ENCODE measurements around the gene RIPK4. TPM values are rescaled to one million over a fixed set of nuclear protein-coding genes. Genes with fewer than 3 reads are reported as not detected.

The RIPK4 gene
- total RNA-seq, 2 experiments from 2014 or later = 0.65 to 0.76 TPM

- H3K9me3 Mint-ChIP-seq = no peaks in the 10 kb centered on the region
- no peak overlapping the region for H3K27ac Mint-ChIP-seq
- H3K36me3 Mint-ChIP-seq (ENCODE audit: low read depth) = no peaks in the 10 kb centered on the region
- no peak for TF ChIP-seq CTCF (IDR thresholded peaks at IDR 0.05)
- peaks cover 4% of the 10 kb centered on the region for H3K4me1 Mint-ChIP-seq (ENCODE audit: low read depth)
- POLR2A ChIA-PET = no interaction called here
- intact Hi-C loops (cut with micrococcal nuclease) = no loop called here
- H3K27me3 Mint-ChIP-seq = peaks cover 44% of the 10 kb centered on the region
- ATAC-seq = no peak
- no peak for DNase-seq
- H3K4me3 Mint-ChIP-seq = no peak overlapping the region
- CTCF ChIA-PET = interaction anchor here (1.5 kb wide), 1 partner anchor 56 kb away, joined by 4 read pairs; no protein-coding TSS in a partner anchor
Measured at GRCh38 chr21:41760411-41760810, 6.4 kb downstream of the RIPK4 start.

- CTCF ChIA-PET = no interaction called here
- POLR2A ChIA-PET = no interaction called here
- H3K36me3 Mint-ChIP-seq (ENCODE audit: low read depth) = no peaks in the 10 kb centered on the region
- no peak for ATAC-seq
- no peaks in the 10 kb centered on the region for H3K9me3 Mint-ChIP-seq
- peaks cover 39% of the 10 kb centered on the region for H3K27me3 Mint-ChIP-seq
- no peak for DNase-seq
- H3K4me3 Mint-ChIP-seq = no peak overlapping the region
- intact Hi-C loops (cut with micrococcal nuclease) = no loop called here
- TF ChIP-seq CTCF (IDR thresholded peaks at IDR 0.05) = no peak
- H3K4me1 Mint-ChIP-seq (ENCODE audit: low read depth) = peaks cover 4% of the 10 kb centered on the region
- H3K27ac Mint-ChIP-seq = no peak overlapping the region
Measured at GRCh38 chr21:41759926-41760325, 6.9 kb downstream of the RIPK4 start.

- H3K36me3 Mint-ChIP-seq (ENCODE audit: low read depth) = no peaks in the 10 kb centered on the region
- H3K4me1 Mint-ChIP-seq (ENCODE audit: low read depth) = peaks cover 4% of the 10 kb centered on the region
- peaks cover 34% of the 10 kb centered on the region for H3K27me3 Mint-ChIP-seq
- H3K9me3 Mint-ChIP-seq = no peaks in the 10 kb centered on the region
- ChIA-PET POLR2A (no interaction called here), CTCF (interaction anchor here (0.8 kb wide), 1 partner anchor 358 kb away, joined by 3 read pairs; no protein-coding TSS in a partner anchor)
- H3K27ac Mint-ChIP-seq = no peak overlapping the region
- TF ChIP-seq CTCF (IDR thresholded peaks at IDR 0.05) = no peak
- intact Hi-C loops (cut with micrococcal nuclease) = no loop called here
- no peak overlapping the region for H3K4me3 Mint-ChIP-seq
- DNase-seq = no peak
- ATAC-seq = no peak
Measured at GRCh38 chr21:41759214-41759840, 7.5 kb downstream of the RIPK4 start.

- Mint-ChIP-seq H3K4me3 (no peak overlapping the region), H3K27me3 (peaks cover 34% of the 10 kb centered on the region), H3K4me1 (ENCODE audit: low read depth) (peaks cover 4% of the 10 kb centered on the region), H3K36me3 (ENCODE audit: low read depth) (no peaks in the 10 kb centered on the region), H3K9me3 (no peaks in the 10 kb centered on the region), H3K27ac (no peak overlapping the region)
- intact Hi-C loops (cut with micrococcal nuclease) = no loop called here
- CTCF ChIA-PET = interaction anchor here (0.8 kb wide), 1 partner anchor 359 kb away, joined by 3 read pairs; no protein-coding TSS in a partner anchor
- no peak for DNase-seq
- POLR2A ChIA-PET = no interaction called here
- no peak for TF ChIP-seq CTCF (IDR thresholded peaks at IDR 0.05)
- no peak for ATAC-seq
Measured at GRCh38 chr21:41758550-41758949, 8.3 kb downstream of the RIPK4 start.

- intact Hi-C loops (cut with micrococcal nuclease) = no loop called here
- POLR2A ChIA-PET = no interaction called here
- H3K9me3 Mint-ChIP-seq = no peaks in the 10 kb centered on the region
- TF ChIP-seq CTCF (IDR thresholded peaks at IDR 0.05) = no peak
- H3K4me3 Mint-ChIP-seq = no peak overlapping the region
- DNase-seq = no peak
- no peaks in the 10 kb centered on the region for H3K36me3 Mint-ChIP-seq (ENCODE audit: low read depth)
- no peak overlapping the region for H3K27ac Mint-ChIP-seq
- H3K4me1 Mint-ChIP-seq (ENCODE audit: low read depth) = peaks cover under 1% of the 10 kb centered on the region
- CTCF ChIA-PET = interaction anchor here (1.3 kb wide), 1 partner anchor 61 kb away, joined by 3 read pairs; no protein-coding TSS in a partner anchor
- no peak for ATAC-seq
- H3K27me3 Mint-ChIP-seq = peaks cover 13% of the 10 kb centered on the region
Measured at GRCh38 chr21:41755934-41756773, 10.7 kb downstream of the RIPK4 start.

All from activated CD8-positive, alpha-beta T cell treated with anti-CD3 and anti-CD28 coated beads for 36 hours (primary cell).